Measurements from ENCODE around the gene CDC42BPB.

DNA sequence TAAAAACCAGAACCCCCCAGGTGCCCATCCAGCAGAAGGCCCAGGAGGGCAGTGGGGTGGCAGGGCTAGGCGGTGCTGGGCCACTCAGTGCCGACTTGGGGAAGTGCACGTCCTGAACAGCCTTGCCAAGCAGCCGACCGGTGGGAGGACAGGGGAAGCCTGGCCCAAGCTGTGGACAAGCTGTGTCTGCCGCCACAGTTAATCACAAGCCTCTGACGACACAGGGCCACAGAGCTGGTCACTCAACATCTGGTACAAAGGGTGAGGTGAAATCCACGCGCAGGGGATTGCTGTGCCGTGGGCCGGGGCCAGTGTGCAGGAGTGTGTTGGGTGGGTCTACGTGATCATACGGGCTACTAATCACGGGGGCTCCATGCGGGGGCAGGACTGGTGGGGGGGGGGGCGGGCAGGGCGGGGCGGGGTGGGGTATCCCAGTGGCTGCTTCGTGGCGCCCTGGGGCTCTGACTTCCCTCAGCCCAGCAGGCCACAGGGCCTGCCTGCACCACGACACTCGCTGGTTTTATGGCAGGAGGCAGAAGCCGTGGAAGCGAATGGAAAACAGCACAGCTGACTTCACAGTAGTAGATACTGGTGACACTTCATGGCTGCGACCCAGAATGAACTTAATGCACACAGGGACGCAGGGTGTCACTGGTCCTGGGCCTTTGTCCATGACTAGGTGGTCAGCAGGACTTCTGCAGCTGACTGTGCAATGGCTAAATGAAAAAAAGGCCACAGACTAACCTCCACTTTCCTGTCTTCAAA is 124.7 kb downstream of the CDC42BPB start:
- no peak for TF ChIP-seq EZH2 (IDR thresholded peaks at IDR 0.05; ENCODE audit: low read length)
- TF ChIP-seq, protein P1, sequence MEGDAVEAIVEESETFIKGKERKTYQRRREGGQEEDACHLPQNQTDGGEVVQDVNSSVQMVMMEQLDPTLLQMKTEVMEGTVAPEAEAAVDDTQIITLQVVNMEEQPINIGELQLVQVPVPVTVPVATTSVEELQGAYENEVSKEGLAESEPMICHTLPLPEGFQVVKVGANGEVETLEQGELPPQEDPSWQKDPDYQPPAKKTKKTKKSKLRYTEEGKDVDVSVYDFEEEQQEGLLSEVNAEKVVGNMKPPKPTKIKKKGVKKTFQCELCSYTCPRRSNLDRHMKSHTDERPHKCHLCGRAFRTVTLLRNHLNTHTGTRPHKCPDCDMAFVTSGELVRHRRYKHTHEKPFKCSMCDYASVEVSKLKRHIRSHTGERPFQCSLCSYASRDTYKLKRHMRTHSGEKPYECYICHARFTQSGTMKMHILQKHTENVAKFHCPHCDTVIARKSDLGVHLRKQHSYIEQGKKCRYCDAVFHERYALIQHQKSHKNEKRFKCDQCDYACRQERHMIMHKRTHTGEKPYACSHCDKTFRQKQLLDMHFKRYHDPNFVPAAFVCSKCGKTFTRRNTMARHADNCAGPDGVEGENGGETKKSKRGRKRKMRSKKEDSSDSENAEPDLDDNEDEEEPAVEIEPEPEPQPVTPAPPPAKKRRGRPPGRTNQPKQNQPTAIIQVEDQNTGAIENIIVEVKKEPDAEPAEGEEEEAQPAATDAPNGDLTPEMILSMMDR (optimal IDR thresholded peaks at IDR 0.05 in 1 of 3, IDR thresholded peaks at IDR 0.05 in 1 of 3, conservative IDR thresholded peaks at IDR 0.05 in 1 of 3; ENCODE audit: extremely low read depth in 1 of 3, insufficient read depth in 2 of 3, low read length in 3 of 3): no peak
